ENCODE measurements around the gene TPP2. TPM values are rescaled to one million over a fixed set of nuclear protein-coding genes. Genes with fewer than 3 reads are reported as not detected.

The TPP2 gene
- total RNA-seq, 1 donor from 2014 or later = 51.4 TPM

DNA sequence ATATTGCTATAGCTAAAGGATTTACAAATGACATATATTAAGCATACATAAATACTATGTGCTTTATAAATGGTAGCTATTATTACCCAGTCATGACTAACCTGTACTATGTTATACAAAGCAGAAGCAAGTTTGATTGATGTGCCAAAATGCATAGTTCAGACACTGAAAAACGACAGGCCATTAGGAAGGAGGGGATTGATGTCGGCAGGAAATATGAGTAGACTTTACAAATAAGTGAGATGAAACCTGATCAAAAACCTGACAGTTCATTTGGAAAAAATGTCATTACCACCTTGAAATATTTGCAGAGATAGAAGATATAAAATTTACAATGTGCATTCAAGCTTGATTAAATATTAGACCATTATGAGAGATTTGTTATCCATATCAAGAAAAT is 38.8 kb upstream of the TPP2 start:
- no peak for DNase-seq (ENCODE audit: low read depth)
- TF ChIP-seq, protein P1, sequence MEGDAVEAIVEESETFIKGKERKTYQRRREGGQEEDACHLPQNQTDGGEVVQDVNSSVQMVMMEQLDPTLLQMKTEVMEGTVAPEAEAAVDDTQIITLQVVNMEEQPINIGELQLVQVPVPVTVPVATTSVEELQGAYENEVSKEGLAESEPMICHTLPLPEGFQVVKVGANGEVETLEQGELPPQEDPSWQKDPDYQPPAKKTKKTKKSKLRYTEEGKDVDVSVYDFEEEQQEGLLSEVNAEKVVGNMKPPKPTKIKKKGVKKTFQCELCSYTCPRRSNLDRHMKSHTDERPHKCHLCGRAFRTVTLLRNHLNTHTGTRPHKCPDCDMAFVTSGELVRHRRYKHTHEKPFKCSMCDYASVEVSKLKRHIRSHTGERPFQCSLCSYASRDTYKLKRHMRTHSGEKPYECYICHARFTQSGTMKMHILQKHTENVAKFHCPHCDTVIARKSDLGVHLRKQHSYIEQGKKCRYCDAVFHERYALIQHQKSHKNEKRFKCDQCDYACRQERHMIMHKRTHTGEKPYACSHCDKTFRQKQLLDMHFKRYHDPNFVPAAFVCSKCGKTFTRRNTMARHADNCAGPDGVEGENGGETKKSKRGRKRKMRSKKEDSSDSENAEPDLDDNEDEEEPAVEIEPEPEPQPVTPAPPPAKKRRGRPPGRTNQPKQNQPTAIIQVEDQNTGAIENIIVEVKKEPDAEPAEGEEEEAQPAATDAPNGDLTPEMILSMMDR (IDR thresholded peaks at IDR 0.05; ENCODE audit: insufficient read depth, low read length, poor library complexity, severe bottlenecking) = no peak
- no peaks in the 10 kb centered on the region for H3K36me3 ChIP-seq (ENCODE audit: control insufficient read depth, insufficient read depth, low read length)
- H3K4me3 ChIP-seq (ENCODE audit: low read depth, low read length) = no peak overlapping the region
- no peaks in the 10 kb centered on the region for H3K27me3 ChIP-seq (ENCODE audit: control insufficient read depth, insufficient read depth, low read length)

DNA sequence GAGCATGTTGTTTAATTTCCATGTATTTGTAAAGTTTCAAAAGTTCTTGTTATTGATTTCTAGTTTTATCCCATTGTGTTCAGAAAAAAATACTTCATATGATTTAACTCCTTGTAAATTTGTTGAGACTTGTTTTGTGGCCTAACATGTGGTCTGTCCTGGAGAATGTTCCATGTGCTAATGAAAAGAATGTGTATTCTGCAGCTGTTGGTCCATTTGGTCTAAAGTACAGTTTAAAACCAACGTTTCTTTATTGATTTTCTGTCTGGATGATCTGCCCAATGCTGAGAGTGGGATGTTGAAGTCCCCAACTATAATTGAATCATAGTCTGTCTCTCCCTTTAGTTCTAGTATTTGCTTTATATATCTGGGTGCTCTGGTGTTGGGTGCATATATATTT is 34.9 kb upstream of the TPP2 start:
- Histone ChIP-seq H3K27me3 (ENCODE audit: control insufficient read depth, insufficient read depth, low read length) (no peaks in the 10 kb centered on the region), H3K36me3 (ENCODE audit: control insufficient read depth, insufficient read depth, low read length) (no peaks in the 10 kb centered on the region), H3K4me3 (ENCODE audit: low read depth, low read length) (no peak overlapping the region)
- TF ChIP-seq, protein P1 (IDR thresholded peaks at IDR 0.05; ENCODE audit: insufficient read depth, low read length, poor library complexity, severe bottlenecking) = no peak
- DNase-seq (ENCODE audit: low read depth) = no peak

DNA sequence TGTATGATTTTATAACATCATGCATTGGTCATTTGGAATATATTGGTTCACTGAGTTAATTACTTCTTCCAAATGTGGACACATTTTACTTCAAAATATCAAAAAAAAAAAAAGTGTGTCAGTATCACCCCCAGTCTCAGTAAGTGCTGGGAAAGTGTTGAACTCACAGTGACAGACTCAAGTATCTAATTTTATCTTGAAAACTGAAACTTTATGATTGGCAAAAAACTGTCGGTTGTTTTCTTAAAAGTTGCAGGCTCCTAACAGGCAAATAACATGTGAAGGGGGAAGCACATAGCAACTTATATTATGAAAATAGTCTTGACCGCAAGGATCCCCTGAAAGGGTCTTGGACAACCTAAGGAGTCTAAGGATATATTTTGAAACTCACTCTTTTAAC is 33.5 kb upstream of the TPP2 start:
- Histone ChIP-seq H3K4me3 (ENCODE audit: low read depth, low read length) (no peak overlapping the region), H3K36me3 (ENCODE audit: control insufficient read depth, insufficient read depth, low read length) (no peaks in the 10 kb centered on the region), H3K27me3 (ENCODE audit: control insufficient read depth, insufficient read depth, low read length) (peaks cover 2% of the 10 kb centered on the region)
- no peak for DNase-seq (ENCODE audit: low read depth)
- TF ChIP-seq, protein P1 (IDR thresholded peaks at IDR 0.05; ENCODE audit: insufficient read depth, low read length, poor library complexity, severe bottlenecking) = no peak

DNA sequence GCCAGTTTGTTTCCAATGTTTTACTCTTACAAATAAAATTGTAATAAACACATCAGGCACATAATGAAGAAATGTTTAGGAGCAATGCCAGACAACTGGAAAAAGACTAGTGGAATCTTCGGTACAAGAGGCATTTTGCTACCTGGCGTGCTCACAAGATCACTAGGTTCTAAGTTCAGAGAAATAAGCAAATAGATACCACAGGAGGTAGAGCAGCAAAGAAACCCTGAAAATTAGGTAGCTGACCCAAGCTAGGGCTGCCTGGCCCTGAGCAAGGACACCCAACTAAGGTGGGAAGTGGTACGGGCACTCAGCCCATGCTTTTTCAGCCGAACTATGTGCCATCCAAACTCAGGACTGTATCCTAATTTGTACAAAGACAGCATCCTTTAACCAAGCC is 32.2 kb upstream of the TPP2 start:
- TF ChIP-seq, protein P1 (IDR thresholded peaks at IDR 0.05; ENCODE audit: insufficient read depth, low read length, poor library complexity, severe bottlenecking) = no peak
- no peaks in the 10 kb centered on the region for H3K36me3 ChIP-seq (ENCODE audit: control insufficient read depth, insufficient read depth, low read length)
- no peak overlapping the region for H3K4me3 ChIP-seq (ENCODE audit: low read depth, low read length)
- H3K27me3 ChIP-seq (ENCODE audit: control insufficient read depth, insufficient read depth, low read length) = peaks cover 2% of the 10 kb centered on the region
- DNase-seq (ENCODE audit: low read depth) = no peak

DNA sequence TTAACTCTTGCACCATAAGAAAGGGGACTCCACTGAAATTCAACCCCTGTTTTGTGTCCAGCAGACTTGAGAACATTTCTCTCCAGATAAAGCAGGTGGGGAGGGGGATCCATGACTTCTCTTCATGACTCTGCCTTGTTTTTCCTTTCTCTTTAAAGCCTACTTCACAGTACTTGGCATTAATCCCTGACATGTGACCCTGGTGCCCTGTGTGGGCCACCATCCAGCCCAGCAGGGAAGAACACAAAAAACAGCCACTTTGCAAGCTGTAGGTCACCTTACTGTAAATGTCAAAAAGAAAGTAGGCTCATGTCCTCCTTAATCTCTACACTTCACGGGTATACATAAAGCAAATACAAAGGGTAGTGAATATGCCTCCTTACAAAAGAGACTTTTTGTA is 30.3 kb upstream of the TPP2 start:
- Histone ChIP-seq H3K27me3 (ENCODE audit: control insufficient read depth, insufficient read depth, low read length) (peaks cover 5% of the 10 kb centered on the region), H3K36me3 (ENCODE audit: control insufficient read depth, insufficient read depth, low read length) (no peaks in the 10 kb centered on the region), H3K4me3 (ENCODE audit: low read depth, low read length) (no peak overlapping the region)
- no peak for DNase-seq (ENCODE audit: low read depth)
- TF ChIP-seq, protein P1 (IDR thresholded peaks at IDR 0.05; ENCODE audit: insufficient read depth, low read length, poor library complexity, severe bottlenecking) = no peak

DNA sequence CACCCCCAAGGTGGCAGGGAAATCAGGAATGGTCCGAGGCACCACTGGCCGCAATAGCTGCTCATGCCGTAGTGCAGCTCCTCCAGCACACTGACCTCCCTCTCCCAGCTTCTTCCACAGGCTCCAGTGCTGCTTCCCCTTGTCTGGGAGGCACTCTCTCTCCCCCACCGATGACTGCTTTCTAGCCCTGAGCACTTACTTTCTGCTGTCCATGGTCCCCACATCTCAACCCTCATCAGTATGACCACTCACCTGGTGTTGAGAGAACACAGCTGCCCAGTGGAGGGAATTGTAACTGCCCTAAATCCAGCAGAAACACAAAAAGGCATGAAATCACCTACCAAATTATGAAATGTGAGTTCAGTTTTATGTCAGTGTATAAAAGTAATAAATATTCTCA is 28.9 kb upstream of the TPP2 start:
- H3K4me3 ChIP-seq (ENCODE audit: low read depth, low read length) = no peak overlapping the region
- H3K27me3 ChIP-seq (ENCODE audit: control insufficient read depth, insufficient read depth, low read length) = peaks cover 5% of the 10 kb centered on the region
- DNase-seq (ENCODE audit: low read depth) = no peak
- H3K36me3 ChIP-seq (ENCODE audit: control insufficient read depth, insufficient read depth, low read length) = no peaks in the 10 kb centered on the region
- TF ChIP-seq, protein P1 (IDR thresholded peaks at IDR 0.05; ENCODE audit: insufficient read depth, low read length, poor library complexity, severe bottlenecking) = no peak

All from kidney epithelial cell (primary cell).